Keratinocyte (primary cell): ENCODE measurements around the gene AGTRAP. TPM values are rescaled to one million over a fixed set of nuclear protein-coding genes. Genes with fewer than 3 reads are reported as not detected.

Source experiments
- DNase-seq: peaks from one replicate; pipeline ENCODE4 v3.0.0-alpha.2; 2011; ENCODE audit warnings: low read depth, missing footprints, low spot score
- FAIRE-seq: peaks from 2 replicates; lab custom pipeline; 2011; peaks lifted over from hg19 to GRCh38; lab: Jason Lieb, UNC
- H2AFZ ChIP-seq: 2 replicates; pipeline ENCODE4 v1.6.0; 2012; ENCODE audit warnings: low read length, control low read depth, inconsistent platforms; ENCODE audit not compliant: control insufficient read depth
- H3K27ac ChIP-seq: 2 replicates; pipeline ENCODE4 v1.5.1; 2011; ENCODE audit warnings: low read length; ENCODE audit not compliant: control insufficient read depth, insufficient read depth
- H3K27me3 ChIP-seq: 3 replicates; pipeline ENCODE4 v1.6.0; 2011; ENCODE audit warnings: low read length; ENCODE audit not compliant: control insufficient read depth, insufficient read depth; ENCODE audit errors: extremely low read depth
- H3K36me3 ChIP-seq, 2 experiments: 2 replicates in 1 of 2; 3 replicates in 1 of 2; pipeline ENCODE4 v1.5.1; 2011; ENCODE audit warnings: low read length in 2 of 2, mild to moderate bottlenecking in 1 of 2; ENCODE audit not compliant: control insufficient read depth in 2 of 2, insufficient read depth in 2 of 2; ENCODE audit errors: extremely low read depth in 1 of 2
- H3K4me1 ChIP-seq: 3 replicates; pipeline ENCODE4 v1.5.1; 2011; ENCODE audit warnings: low read length; ENCODE audit not compliant: control insufficient read depth, insufficient read depth; ENCODE audit errors: extremely low read depth
- H3K4me2 ChIP-seq: 3 replicates; pipeline ENCODE4 v1.6.0; 2011; ENCODE audit warnings: low read depth, low read length; ENCODE audit not compliant: control insufficient read depth, insufficient read depth; ENCODE audit errors: extremely low read depth
- H3K4me3 ChIP-seq, 3 experiments: fragments of 200-600 bp in 1 of 3; sonication (generic) in 1 of 3; 2 replicates in 2 of 3; 3 replicates in 1 of 3; pipeline ENCODE4 v1.5.1; 2011 to 2016; ENCODE audit warnings: low read length in 3 of 3, mild to moderate bottlenecking in 3 of 3, control low read depth in 2 of 3, inconsistent platforms in 1 of 3, low read depth in 1 of 3, mixed read lengths in 1 of 3, mixed run types in 1 of 3, moderate library complexity in 1 of 3; ENCODE audit not compliant: control insufficient read depth in 2 of 3, insufficient read depth in 2 of 3; ENCODE audit errors: extremely low read depth in 1 of 3
- H3K79me2 ChIP-seq: 2 replicates; pipeline ENCODE4 v1.6.0; 2012; ENCODE audit warnings: low read length; ENCODE audit not compliant: control insufficient read depth, insufficient read depth
- H3K9ac ChIP-seq: 3 replicates; pipeline ENCODE4 v1.6.0; 2011; ENCODE audit warnings: low read length; ENCODE audit not compliant: control insufficient read depth, insufficient read depth; ENCODE audit errors: extremely low read depth
- H3K9me1 ChIP-seq: 3 replicates; pipeline ENCODE4 v1.6.0; 2011; ENCODE audit warnings: low read length; ENCODE audit not compliant: control insufficient read depth, insufficient read depth; ENCODE audit errors: extremely low read depth
- H3K9me3 ChIP-seq: 2 replicates; pipeline ENCODE4 v1.5.1; 2012; ENCODE audit warnings: low read depth, low read length; ENCODE audit not compliant: control insufficient read depth
- H4K20me1 ChIP-seq: 3 replicates; pipeline ENCODE4 v1.6.0; 2011; ENCODE audit warnings: low read length; ENCODE audit not compliant: control insufficient read depth, insufficient read depth; ENCODE audit errors: extremely low read depth
- EZH2 ChIP-seq: IDR thresholded peaks from one replicate; pipeline ENCODE4 v1.6.1; 2012; ENCODE audit warnings: inconsistent platforms, mild to moderate bottlenecking, low read length, moderate library complexity
- dilution Hi-C: fragments of 300-500 bp; cut with MboI; formaldehyde crosslinking; loops from one replicate; pipeline ENCODE4 v1.7.0; 2020; ENCODE audit warnings: low sequenced_read_pairs; ENCODE audit not compliant: extremely low pct_ligation_motif_present
- polyA plus RNA-seq, 5 experiments: library from polyadenylated mRNA; depleted of rRNA in 3 of 5; stranded (reverse) in 3 of 5; stranded (forward) in 1 of 5; unstranded in 1 of 5; fragments of >200 nt; gene quantifications; 1 replicate in 1 of 5; 2 replicates in 3 of 5; 3 replicates in 1 of 5; pipeline versions ENCODE4 v1.2.1 to v1.2.3, GENCODE V29; 2011 to 2012; ENCODE audit warnings: missing spikeins in 2 of 5, low read depth in 1 of 5, low replicate concordance in 1 of 5
- TF ChIP-seq, protein P1 (sequence below), 3 experiments: IDR thresholded peaks in 1 of 3; conservative IDR thresholded peaks in 1 of 3; optimal IDR thresholded peaks in 1 of 3; 2 replicates in 2 of 3; 3 replicates in 1 of 3; pipeline versions ENCODE3 to v1.5.1; 2011; ENCODE audit warnings: low read length in 3 of 3, mild to moderate bottlenecking in 3 of 3, moderate library complexity in 2 of 3, control low read depth in 1 of 3, inconsistent platforms in 1 of 3; ENCODE audit not compliant: insufficient read depth in 2 of 3; ENCODE audit errors: extremely low read depth in 1 of 3

Gene AGTRAP
- polyA plus RNA-seq, 1 donor (not counting 4 experiments of a cell fraction or from before 2014, with no cell fraction given) = 36.7 TPM

DNA sequence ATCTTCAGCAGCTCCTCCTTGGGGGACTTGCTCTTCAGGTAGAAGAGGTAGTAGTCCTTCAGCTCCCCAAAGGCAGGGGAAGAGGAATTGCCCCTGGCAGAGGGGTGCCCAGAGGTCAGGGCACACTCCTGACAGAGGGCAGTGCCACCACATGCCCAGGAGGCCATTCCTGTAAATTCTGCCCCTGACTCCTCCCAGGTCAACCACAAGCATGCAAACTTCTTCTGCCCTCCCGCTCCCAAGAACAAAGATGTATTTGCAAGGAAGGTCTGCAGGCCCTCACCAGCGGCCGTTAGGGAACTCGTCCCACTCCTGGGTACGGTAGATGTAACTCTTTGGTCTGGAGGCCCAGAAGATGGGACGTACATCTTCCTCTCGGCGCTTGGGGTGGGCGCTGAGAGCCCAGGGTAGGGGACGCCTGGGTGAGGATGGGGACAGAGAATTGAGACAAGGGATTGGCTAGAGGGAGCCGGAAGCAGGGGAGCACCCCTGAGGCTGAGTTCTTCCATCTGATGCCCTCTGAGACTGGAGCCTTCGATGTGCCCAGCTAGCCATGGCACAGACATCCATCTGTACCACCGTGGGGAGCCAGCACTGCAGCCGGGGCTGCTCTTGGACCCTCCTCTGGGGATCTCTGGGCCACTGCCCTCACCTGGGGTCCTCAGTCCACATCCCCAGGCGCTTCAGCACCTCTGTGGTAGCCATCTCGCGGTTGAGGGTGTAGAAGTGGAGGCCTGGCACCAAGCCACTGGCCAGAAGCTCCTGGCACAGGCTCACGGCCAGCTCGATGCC, 58.7 kb downstream of the AGTRAP start:
- Histone ChIP-seq H3K4me1 (peaks cover 17% of the 10 kb centered on the region), H3K9ac (no peak overlapping the region), H3K27ac (no peak overlapping the region), H3K9me3 (no peaks in the 10 kb centered on the region), H3K36me3 (peaks cover 0 to 14% of the 10 kb centered on the region in 2 experiments), H4K20me1 (no peaks in the 10 kb centered on the region), H3K4me2 (no peak overlapping the region), H3K27me3 (no peaks in the 10 kb centered on the region), H3K79me2 (no peaks in the 10 kb centered on the region), H2AFZ (no peak overlapping the region), H3K9me1 (no peaks in the 10 kb centered on the region), H3K4me3 (no peak overlapping the region)
- DNase-seq (no peak), FAIRE-seq (no peak)
- dilution Hi-C loops = no loop called here
- TF ChIP-seq EZH2 = no peak
- TF ChIP-seq, protein P1, sequence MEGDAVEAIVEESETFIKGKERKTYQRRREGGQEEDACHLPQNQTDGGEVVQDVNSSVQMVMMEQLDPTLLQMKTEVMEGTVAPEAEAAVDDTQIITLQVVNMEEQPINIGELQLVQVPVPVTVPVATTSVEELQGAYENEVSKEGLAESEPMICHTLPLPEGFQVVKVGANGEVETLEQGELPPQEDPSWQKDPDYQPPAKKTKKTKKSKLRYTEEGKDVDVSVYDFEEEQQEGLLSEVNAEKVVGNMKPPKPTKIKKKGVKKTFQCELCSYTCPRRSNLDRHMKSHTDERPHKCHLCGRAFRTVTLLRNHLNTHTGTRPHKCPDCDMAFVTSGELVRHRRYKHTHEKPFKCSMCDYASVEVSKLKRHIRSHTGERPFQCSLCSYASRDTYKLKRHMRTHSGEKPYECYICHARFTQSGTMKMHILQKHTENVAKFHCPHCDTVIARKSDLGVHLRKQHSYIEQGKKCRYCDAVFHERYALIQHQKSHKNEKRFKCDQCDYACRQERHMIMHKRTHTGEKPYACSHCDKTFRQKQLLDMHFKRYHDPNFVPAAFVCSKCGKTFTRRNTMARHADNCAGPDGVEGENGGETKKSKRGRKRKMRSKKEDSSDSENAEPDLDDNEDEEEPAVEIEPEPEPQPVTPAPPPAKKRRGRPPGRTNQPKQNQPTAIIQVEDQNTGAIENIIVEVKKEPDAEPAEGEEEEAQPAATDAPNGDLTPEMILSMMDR (optimal IDR thresholded peaks at IDR 0.05 in 1 of 3, IDR thresholded peaks at IDR 0.05 in 1 of 3, conservative IDR thresholded peaks at IDR 0.05 in 1 of 3; ENCODE audit: extremely low read depth in 1 of 3, insufficient read depth in 2 of 3, low read length in 3 of 3) = no peak

GRCh38 chr1:11795238-11795890, 59.4 kb downstream of the AGTRAP start:
- DNase-seq = no peak
- H2AFZ ChIP-seq = no peak overlapping the region
- H3K36me3 ChIP-seq = peaks cover 0 to 17% of the 10 kb centered on the region in 2 experiments
- no peak for TF ChIP-seq EZH2
- TF ChIP-seq, protein P1 (optimal IDR thresholded peaks at IDR 0.05 in 1 of 3, IDR thresholded peaks at IDR 0.05 in 1 of 3, conservative IDR thresholded peaks at IDR 0.05 in 1 of 3; ENCODE audit: extremely low read depth in 1 of 3, insufficient read depth in 2 of 3, low read length in 3 of 3) = no peak
- no peak overlapping the region for H3K9ac ChIP-seq
- no peaks in the 10 kb centered on the region for H3K9me3 ChIP-seq
- no peak overlapping the region for H3K27ac ChIP-seq
- H4K20me1 ChIP-seq = no peaks in the 10 kb centered on the region
- no peak for FAIRE-seq
- no peaks in the 10 kb centered on the region for H3K27me3 ChIP-seq
- H3K79me2 ChIP-seq = no peaks in the 10 kb centered on the region
- peaks cover 9% of the 10 kb centered on the region for H3K4me1 ChIP-seq
- H3K4me3 ChIP-seq = no peak overlapping the region
- dilution Hi-C loops = no loop called here
- no peaks in the 10 kb centered on the region for H3K9me1 ChIP-seq
- H3K4me2 ChIP-seq = no peak overlapping the region
